NCI-H2081 treated with DMSO at 0.1 percent for 48 hours (cell line): ENCODE results near the gene PKNOX2.
A peak's percentile ranks its signal among the peaks of the same experiment; 100 is the strongest.

Experiments
- DNase-seq: peaks from one replicate; lab custom pipeline; 2025; lab: John Stamatoyannopoulos, UW

The PKNOX2 gene

GRCh38 chr11:125164422-125165110 lies at the start of gene PKNOX2:
Gene PKNOX2 (plus strand): TSS chr11:125164751. CDS start chr11:125351306, 186,555 bp downstream.
- DNase-seq = no peak

GRCh38 chr11:125117429-125117828 lies 47.1 kb upstream of the PKNOX2 start:
- DNase-seq = no peak

- DNase-seq = no peak
Observed at GRCh38 chr11:125123194-125123946, 41.2 kb upstream of the PKNOX2 start.

- DNase-seq = peak; percentile 31
Observed at GRCh38 chr11:125123947-125124617, 40.5 kb upstream of the PKNOX2 start.

- DNase-seq = no peak
Observed at GRCh38 chr11:125124618-125124992, 39.9 kb upstream of the PKNOX2 start.

GRCh38 chr11:125128450-125128849 lies 36.1 kb upstream of the PKNOX2 start:
- DNase-seq = no peak

- no peak for DNase-seq
Observed at GRCh38 chr11:125129316-125129993, 35.1 kb upstream of the PKNOX2 start.

GRCh38 chr11:125132071-125132470 lies 32.5 kb upstream of the PKNOX2 start:
- DNase-seq = no peak

GRCh38 chr11:125132596-125132995 lies 32.0 kb upstream of the PKNOX2 start:
- DNase-seq = no peak

GRCh38 chr11:125136001-125136400 lies 28.6 kb upstream of the PKNOX2 start:
- no peak for DNase-seq

GRCh38 chr11:125138966-125139365 lies 25.6 kb upstream of the PKNOX2 start:
- DNase-seq = no peak

GRCh38 chr11:125139778-125140177 lies 24.8 kb upstream of the PKNOX2 start:
- DNase-seq = no peak

- no peak for DNase-seq
Observed at GRCh38 chr11:125140233-125140632, 24.3 kb upstream of the PKNOX2 start.

- no peak for DNase-seq
Observed at GRCh38 chr11:125141178-125141577, 23.4 kb upstream of the PKNOX2 start.

- no peak for DNase-seq
Observed at GRCh38 chr11:125141686-125142535, 22.6 kb upstream of the PKNOX2 start.

GRCh38 chr11:125146232-125146631 lies 18.3 kb upstream of the PKNOX2 start:
- DNase-seq = no peak

- DNase-seq = no peak
Observed at GRCh38 chr11:125147280-125147679, 17.3 kb upstream of the PKNOX2 start.

- no peak for DNase-seq
Observed at GRCh38 chr11:125148011-125148410, 16.5 kb upstream of the PKNOX2 start.

- DNase-seq = no peak
Observed at GRCh38 chr11:125148743-125149142, 15.8 kb upstream of the PKNOX2 start.

GRCh38 chr11:125153837-125154236 lies 10.7 kb upstream of the PKNOX2 start:
- DNase-seq = no peak

GRCh38 chr11:125154378-125155099 lies 10.0 kb upstream of the PKNOX2 start:
- no peak for DNase-seq
